H9 (cell line): ENCODE measurements around the gene UBE2U. TPM values are rescaled to one million over a fixed set of nuclear protein-coding genes. Genes with fewer than 3 reads are reported as not detected.
"Not testable (repeated sequence)": the region's sequence is repeated elsewhere in the genome, so short reads cannot be mapped to it uniquely, and the experiment has no call there.

Experiments
- DNase-seq: peaks from one replicate; pipeline ENCODE4 v3.0.0-alpha.2; 2017
- H2AFZ ChIP-seq: one replicate; pipeline ENCODE4 v1.6.1; 2013; ENCODE audit warnings: mild to moderate bottlenecking, low read length, control low read depth, moderate library complexity
- H2AK5ac ChIP-seq: 2 replicates; pipeline ENCODE4 v1.6.1; 2013; ENCODE audit warnings: low read length, control low read depth, mixed read lengths; ENCODE audit not compliant: insufficient read length
- H2BK120ac ChIP-seq: one replicate; pipeline ENCODE4 v1.6.1; 2013; ENCODE audit warnings: low read depth, mild to moderate bottlenecking, low read length, control low read depth, inconsistent platforms; ENCODE audit not compliant: poor library complexity, severe bottlenecking
- H2BK12ac ChIP-seq: 2 replicates; pipeline ENCODE4 v1.6.1; 2013; ENCODE audit warnings: low read length, control low read depth, mixed read lengths, low read depth; ENCODE audit not compliant: insufficient read length
- H2BK15ac ChIP-seq: 2 replicates; pipeline ENCODE4 v1.6.1; 2013; ENCODE audit warnings: low read depth, low read length, control low read depth
- H2BK20ac ChIP-seq: one replicate; pipeline ENCODE4 v1.6.1; 2013; ENCODE audit warnings: low read depth, mild to moderate bottlenecking, low read length, control low read depth, inconsistent platforms; ENCODE audit not compliant: poor library complexity, severe bottlenecking
- H2BK5ac ChIP-seq: 2 replicates; pipeline ENCODE4 v1.6.1; 2013; ENCODE audit warnings: low read length, control low read depth, mixed read lengths; ENCODE audit not compliant: insufficient read length
- H3K14ac ChIP-seq: 2 replicates; pipeline ENCODE4 v1.6.1; 2013; ENCODE audit warnings: low read length, control low read depth; ENCODE audit not compliant: insufficient read depth
- H3K18ac ChIP-seq: 2 replicates; pipeline ENCODE4 v1.6.1; 2013; ENCODE audit warnings: low read depth, mild to moderate bottlenecking, mixed read lengths, low read length, control low read depth; ENCODE audit not compliant: insufficient read length
- H3K23ac ChIP-seq: 2 replicates; pipeline ENCODE4 v1.6.1; 2013; ENCODE audit warnings: low read length, control low read depth, mixed read lengths, low read depth; ENCODE audit not compliant: insufficient read length
- H3K23me2 ChIP-seq: 2 replicates; pipeline ENCODE4 v1.6.1; 2013; ENCODE audit warnings: low read depth, mild to moderate bottlenecking, mixed read lengths, low read length, control low read depth; ENCODE audit not compliant: insufficient read length, poor library complexity, severe bottlenecking
- H3K27ac ChIP-seq: 2 replicates; pipeline ENCODE4 v1.5.1; 2013; ENCODE audit warnings: low read length, control low read depth, mixed read lengths, low read depth; ENCODE audit not compliant: insufficient read length
- H3K27me3 ChIP-seq: 2 replicates; pipeline ENCODE4 v1.6.1; 2013; ENCODE audit warnings: low read length, control low read depth, inconsistent platforms; ENCODE audit not compliant: insufficient read depth
- H3K4ac ChIP-seq: 2 replicates; pipeline ENCODE4 v1.6.1; 2013; ENCODE audit warnings: low read depth, mild to moderate bottlenecking, control low read depth, inconsistent platforms, low read length, moderate library complexity
- H3K4me1 ChIP-seq: 2 replicates; pipeline ENCODE4 v1.6.1; 2013; ENCODE audit warnings: low read length, control low read depth, inconsistent platforms; ENCODE audit not compliant: insufficient read depth
- H3K4me2 ChIP-seq: 2 replicates; pipeline ENCODE4 v1.6.1; 2013; ENCODE audit warnings: low read length, control low read depth, mixed read lengths; ENCODE audit not compliant: insufficient read length, insufficient read depth
- H3K56ac ChIP-seq: 2 replicates; pipeline ENCODE4 v1.6.1; 2013; ENCODE audit warnings: low read depth, mild to moderate bottlenecking, mixed read lengths, low read length, control low read depth; ENCODE audit not compliant: insufficient read length
- H3K79me1 ChIP-seq: 2 replicates; pipeline ENCODE4 v1.6.1; 2013; ENCODE audit warnings: low read depth, mild to moderate bottlenecking, moderate library complexity, low read length, control low read depth, inconsistent platforms; ENCODE audit not compliant: insufficient read depth, poor library complexity, severe bottlenecking
- H3K79me2 ChIP-seq: 2 replicates; pipeline ENCODE4 v1.6.1; 2013; ENCODE audit warnings: low read length, control low read depth, inconsistent platforms; ENCODE audit not compliant: insufficient read depth
- H3K9ac ChIP-seq: 2 replicates; pipeline ENCODE4 v1.6.1; 2013; ENCODE audit warnings: low read length, control low read depth, mixed read lengths; ENCODE audit not compliant: insufficient read length; ENCODE audit errors: extremely low read depth
- H3K9me3 ChIP-seq: one replicate; pipeline ENCODE4 v1.6.1; 2013; ENCODE audit warnings: low read depth, low read length, inconsistent platforms; ENCODE audit not compliant: control insufficient read depth
- H3T11ph ChIP-seq: one replicate; pipeline ENCODE4 v1.6.1; 2013; ENCODE audit warnings: mild to moderate bottlenecking, low read length, control low read depth, inconsistent platforms
- H4K20me1 ChIP-seq: one replicate; pipeline ENCODE4 v1.6.1; 2013; ENCODE audit not compliant: control insufficient read depth, insufficient read length, insufficient read depth
- H4K5ac ChIP-seq: 2 replicates; pipeline ENCODE4 v1.6.1; 2013; ENCODE audit warnings: low read depth, mild to moderate bottlenecking, mixed read lengths, low read length, control low read depth; ENCODE audit not compliant: insufficient read length
- H4K8ac ChIP-seq: replicated peaks from 2 replicates; pipeline ENCODE4 v1.6.1; 2013; ENCODE audit warnings: low read length, control low read depth, mixed read lengths, low read depth; ENCODE audit not compliant: insufficient read length
- H4K91ac ChIP-seq: 2 replicates; pipeline ENCODE4 v1.6.1; 2013; ENCODE audit warnings: low read depth, mild to moderate bottlenecking, moderate library complexity, mixed read lengths, low read length, control low read depth; ENCODE audit not compliant: insufficient read length
- H3K27ac Mint-ChIP-seq, 3 experiments: 2 replicates in 2 of 3; 3 replicates in 1 of 3; pipeline ENCODE4 v1.8.0; 2020 to 2021; ENCODE audit warnings: mixed read lengths in 3 of 3, mild to moderate bottlenecking in 1 of 3, moderate library complexity in 1 of 3
- H3K27me3 Mint-ChIP-seq: 2 replicates; pipeline ENCODE4 v1.8.0; 2021; ENCODE audit warnings: low read depth, mild to moderate bottlenecking, moderate library complexity, mixed read lengths
- H3K36me3 Mint-ChIP-seq, 3 experiments: 2 replicates in 2 of 3; 3 replicates in 1 of 3; pipeline ENCODE4 v1.8.0; 2020 to 2021; ENCODE audit warnings: low read depth in 3 of 3, mixed read lengths in 3 of 3; ENCODE audit not compliant: insufficient read depth in 1 of 3
- H3K4me1 Mint-ChIP-seq, 2 experiments: 2 replicates each; pipeline ENCODE4 v1.8.0; 2020; ENCODE audit warnings: mixed read lengths in 2 of 2
- H3K4me3 Mint-ChIP-seq, 2 experiments: 2 replicates in 1 of 2; 3 replicates in 1 of 2; pipeline ENCODE4 v1.8.0; 2020 to 2021; ENCODE audit warnings: mild to moderate bottlenecking in 2 of 2, mixed read lengths in 2 of 2, moderate library complexity in 1 of 2
- H3K9me3 Mint-ChIP-seq, 2 experiments: 2 replicates in 1 of 2; 3 replicates in 1 of 2; pipeline ENCODE4 v1.8.0; 2020; ENCODE audit warnings: mild to moderate bottlenecking in 2 of 2, mixed read lengths in 2 of 2, moderate library complexity in 1 of 2
- CTCF ChIP-seq: fragments of 200-600 bp; sonication (generic); conservative IDR thresholded peaks from 3 replicates; pipeline ENCODE4 v1.8.0; 2021; ENCODE audit warnings: antibody characterized with exemption, mild to moderate bottlenecking
- WGBS: extraction: QIAGEN DNeasy Blood & Tissue Kit; methylation state at CpG from one replicate; pipeline ENCODE4 v1.1.7; 2013; ENCODE audit warnings: missing lambda C conversion rate, low lambda C conversion rate, mixed read lengths; ENCODE audit not compliant: insufficient read length; ENCODE audit errors: extremely low coverage; 5-methylcytosine and 5-hydroxymethylcytosine counted together
- total RNA-seq: library from RNA; stranded (reverse); gene quantifications from 2 replicates; pipeline ENCODE4 v1.2.1, GENCODE V29; 2021

Gene UBE2U
- total RNA-seq, 1 experiment from 2014 or later: not detected

DNA sequence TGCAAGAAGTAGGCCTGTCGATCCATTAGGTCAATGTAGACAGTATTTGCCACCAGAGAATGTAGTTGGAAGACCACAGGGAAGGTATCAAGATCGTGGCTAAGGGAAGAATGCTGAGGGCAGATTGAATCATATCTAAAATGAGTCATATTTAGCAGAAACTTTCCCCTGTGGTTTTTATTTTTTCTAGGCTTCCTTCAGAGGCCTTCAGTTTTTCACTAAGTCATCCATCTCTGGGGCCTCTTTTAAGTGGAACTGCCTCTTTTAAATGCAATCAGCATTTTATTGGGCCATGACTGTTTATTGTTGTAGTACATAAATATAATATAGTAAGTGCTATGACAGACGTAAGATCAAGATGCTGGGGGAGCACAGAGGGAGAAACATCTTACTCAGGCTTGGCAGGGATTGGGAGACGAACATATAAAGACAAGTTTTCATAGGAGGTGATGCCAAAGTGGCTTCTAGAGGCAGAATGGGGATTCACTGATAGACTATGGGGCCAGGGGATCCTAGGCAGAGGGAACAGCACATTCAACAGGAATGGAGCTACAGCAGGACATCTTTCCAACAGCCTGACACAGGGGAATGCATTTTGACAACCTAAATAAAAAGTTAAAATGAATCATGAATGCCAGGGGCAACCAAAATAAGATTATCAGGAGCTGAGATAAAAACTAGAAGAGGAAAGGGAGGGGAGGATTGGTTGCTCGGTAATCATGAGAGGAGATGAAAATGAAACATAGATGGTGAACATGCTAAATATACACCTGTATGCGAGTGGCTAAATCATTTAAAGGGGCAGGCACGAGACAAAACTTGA is 20.1 kb downstream of the UBE2U start:
- Histone ChIP-seq H2BK120ac (no peak overlapping the region), H3K23me2 (no peaks in the 10 kb centered on the region), H3K14ac (no peak overlapping the region), H3K79me1 (no peaks in the 10 kb centered on the region), H2AFZ (no peak overlapping the region), H3K4me2 (no peak overlapping the region), H2BK20ac (no peak overlapping the region), H3K18ac (no peak overlapping the region), H3K56ac (no peak overlapping the region), H2BK5ac (no peak overlapping the region), H4K5ac (no peak overlapping the region), H3K9me3 (no peaks in the 10 kb centered on the region), H3K4me1 (no peaks in the 10 kb centered on the region), H2BK15ac (no peak overlapping the region), H3K9ac (no peak overlapping the region), H4K91ac (no peak overlapping the region), H3K4ac (no peak overlapping the region), H2AK5ac (no peak overlapping the region), H3K27ac (no peak overlapping the region), H2BK12ac (no peak overlapping the region), H4K8ac (no peak overlapping the region), H4K20me1 (no peaks in the 10 kb centered on the region), H3K23ac (no peak overlapping the region), H3K27me3 (no peaks in the 10 kb centered on the region), H3T11ph (no peak overlapping the region), H3K79me2 (no peaks in the 10 kb centered on the region)
- no peak for TF ChIP-seq CTCF
- Mint-ChIP-seq H3K4me3 (no peak overlapping the region), H3K36me3 (no peaks in the 10 kb centered on the region), H3K4me1 (no peaks in the 10 kb centered on the region), H3K9me3 (peaks cover 0 to 3% of the 10 kb centered on the region in 2 experiments; a peak in 1 of 5 replicates), H3K27me3 (no peaks in the 10 kb centered on the region), H3K27ac (no peak overlapping the region; a peak in 1 of 7 replicates)
- no CpG with 5 or more reads among the region's 7 CpGs for WGBS
- no peak for DNase-seq

DNA sequence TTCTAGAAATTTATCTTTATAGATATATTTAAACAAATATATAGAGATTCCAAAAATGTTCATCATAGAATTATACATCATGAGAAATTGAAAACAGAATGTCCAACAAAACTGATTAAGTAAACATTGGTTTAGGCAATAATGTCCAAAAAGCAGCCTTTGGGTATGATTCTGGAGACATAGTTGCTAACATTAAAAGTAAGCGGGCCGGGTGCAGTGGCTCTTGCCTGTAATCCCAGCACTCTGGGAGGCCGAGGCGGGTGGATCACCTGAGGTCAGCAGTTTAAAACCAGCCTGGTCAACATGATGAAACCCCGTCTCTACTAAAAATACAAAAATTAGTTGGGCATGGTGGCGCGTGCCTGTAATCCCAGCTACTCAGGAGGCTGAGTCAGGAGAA is 20.8 kb downstream of the UBE2U start:
- not testable (repeated sequence) for H3K18ac ChIP-seq, H3K23ac ChIP-seq, H2AFZ ChIP-seq, H3K36me3 Mint-ChIP-seq, H4K91ac ChIP-seq, H3K9me3 Mint-ChIP-seq, H3K9ac ChIP-seq, H3K4me1 ChIP-seq, H3K23me2 ChIP-seq, H2AK5ac ChIP-seq, H2BK20ac ChIP-seq, H2BK15ac ChIP-seq, H2BK120ac ChIP-seq, H4K20me1 ChIP-seq, H4K8ac ChIP-seq, H3K4me3 Mint-ChIP-seq, H3K27me3 ChIP-seq, H2BK5ac ChIP-seq, H2BK12ac ChIP-seq, H3K4me2 ChIP-seq, H4K5ac ChIP-seq, H3T11ph ChIP-seq, H3K14ac ChIP-seq, H3K27me3 Mint-ChIP-seq, H3K4ac ChIP-seq, DNase-seq, H3K79me1 ChIP-seq, H3K27ac Mint-ChIP-seq, H3K79me2 ChIP-seq, H3K27ac ChIP-seq, H3K4me1 Mint-ChIP-seq, H3K9me3 ChIP-seq, H3K56ac ChIP-seq
- no CpG with 5 or more reads among the region's 7 CpGs for WGBS
